OCI-LY7 (cell line): Measurements from ENCODE around the gene FANCD2OS. TPM values are rescaled to one million over a fixed set of nuclear protein-coding genes. Genes with fewer than 3 reads are reported as not detected.
"Not testable (repeated sequence)": the region's sequence is repeated elsewhere in the genome, so short reads cannot be mapped to it uniquely, and the experiment has no call there.

Experiments
- BruUV-seq: library from RNA; stranded (reverse); fragments of 400-500 nt; replicated peaks from 2 replicates; lab custom pipeline; 2021; lab: Mats Ljungman, UMichigan
- CTCF ChIA-PET: fragments of 300-600 bp; sonication (Branson Sonifier 250); formaldehyde crosslinking; loops from one replicate; lab custom pipeline; 2022; ENCODE audit warnings: antibody characterized with exemption; ENCODE audit not compliant: unreplicated experiment; lab: Charles Lee
- POLR2A ChIA-PET: fragments of 300-600 bp; sonication (Branson Sonifier 250); formaldehyde crosslinking; loops from one replicate; lab custom pipeline; 2022; ENCODE audit warnings: antibody characterized with exemption; lab: Charles Lee
- DNase-seq: peaks from one replicate; pipeline ENCODE4 v3.0.0-alpha.2; 2015; ENCODE audit warnings: low spot score
- H2AFZ ChIP-seq: fragments of 200-600 bp; sonication (generic), shearing (Covaris generic); 2 replicates; pipeline ENCODE4 v1.6.1; 2014; ENCODE audit warnings: mild to moderate bottlenecking, antibody characterized with exemption, low read length, moderate library complexity
- H3K27ac ChIP-seq: fragments of 200-600 bp; sonication (generic); 2 replicates; pipeline ENCODE4 v1.5.1; 2014; ENCODE audit warnings: mixed run types, low read depth, mild to moderate bottlenecking, moderate library complexity, low read length, inconsistent platforms; ENCODE audit not compliant: poor library complexity, severe bottlenecking
- H3K36me3 ChIP-seq: fragments of 200-600 bp; sonication (generic); 2 replicates; pipeline ENCODE4 v1.6.1; 2014; ENCODE audit warnings: mild to moderate bottlenecking, antibody characterized with exemption, low read length, moderate library complexity, mixed read lengths; ENCODE audit not compliant: insufficient read depth
- H3K4me1 ChIP-seq: fragments of 200-600 bp; sonication (generic); 2 replicates; pipeline ENCODE4 v1.5.1; 2014; ENCODE audit warnings: mild to moderate bottlenecking, low read length; ENCODE audit not compliant: insufficient read depth, poor library complexity, severe bottlenecking
- H3K4me2 ChIP-seq: fragments of 200-600 bp; sonication (generic); 2 replicates; pipeline ENCODE4 v1.6.1; 2014; ENCODE audit warnings: mild to moderate bottlenecking, low read length
- H3K4me3 ChIP-seq: fragments of 200-600 bp; sonication (generic); 2 replicates; pipeline ENCODE4 v1.5.1; 2014; ENCODE audit warnings: mild to moderate bottlenecking, low read depth, low read length; ENCODE audit not compliant: poor library complexity, severe bottlenecking
- H3K79me2 ChIP-seq: fragments of 200-600 bp; sonication (generic); 2 replicates; pipeline ENCODE4 v1.6.1; 2016; ENCODE audit warnings: low read depth, mild to moderate bottlenecking, low read length, moderate library complexity, mixed read lengths; ENCODE audit not compliant: insufficient read depth
- H3K9me2 ChIP-seq: fragments of 200-600 bp; sonication (generic); 2 replicates; pipeline ENCODE4 v1.6.1; 2016; ENCODE audit warnings: mild to moderate bottlenecking, low read length, mixed read lengths; ENCODE audit not compliant: insufficient read depth
- H3K9me3 ChIP-seq: fragments of 200-600 bp; sonication (generic); 2 replicates; pipeline ENCODE4 v1.6.1; 2014; ENCODE audit warnings: mild to moderate bottlenecking, mixed run types, low read length, mixed read lengths
- H4K20me1 ChIP-seq: fragments of 200-600 bp; sonication (generic); 2 replicates; pipeline ENCODE4 v1.6.1; 2014; ENCODE audit warnings: mild to moderate bottlenecking, antibody characterized with exemption, low read length, moderate library complexity, mixed read lengths; ENCODE audit not compliant: insufficient read depth
- CTCF ChIP-seq: fragments of 200-600 bp; sonication (generic); conservative IDR thresholded peaks from 2 replicates; pipeline ENCODE4 v1.5.1; 2014; ENCODE audit warnings: mild to moderate bottlenecking, antibody characterized with exemption, low read length, moderate library complexity, mixed read lengths
- EZH2phosphoT487 ChIP-seq: fragments of 200-600 bp; sonication (generic); IDR thresholded peaks from 2 replicates; pipeline ENCODE4 v1.6.1; 2018; ENCODE audit warnings: low read depth, borderline replicate concordance, mild to moderate bottlenecking, mixed run types, antibody characterized with exemption, low read length, moderate library complexity, mixed read lengths
- intact Hi-C: fragments of 100-400 bp; cut with micrococcal nuclease; formaldehyde crosslinking; loops from one replicate; pipeline ENCODE4 v1.10.0; 2022; ENCODE audit not compliant: unreplicated experiment
- total RNA-seq, 2 experiments: library from RNA; depleted of rRNA in 1 of 2; stranded (reverse); fragments of >200 nt in 1 of 2; shearing (Covaris generic) in 1 of 2; gene quantifications; 2 replicates each; pipeline ENCODE4 v1.2.3, GENCODE V29; 2014 to 2022

Gene FANCD2OS
- total RNA-seq, 2 experiments from 2014 or later: not detected

DNA sequence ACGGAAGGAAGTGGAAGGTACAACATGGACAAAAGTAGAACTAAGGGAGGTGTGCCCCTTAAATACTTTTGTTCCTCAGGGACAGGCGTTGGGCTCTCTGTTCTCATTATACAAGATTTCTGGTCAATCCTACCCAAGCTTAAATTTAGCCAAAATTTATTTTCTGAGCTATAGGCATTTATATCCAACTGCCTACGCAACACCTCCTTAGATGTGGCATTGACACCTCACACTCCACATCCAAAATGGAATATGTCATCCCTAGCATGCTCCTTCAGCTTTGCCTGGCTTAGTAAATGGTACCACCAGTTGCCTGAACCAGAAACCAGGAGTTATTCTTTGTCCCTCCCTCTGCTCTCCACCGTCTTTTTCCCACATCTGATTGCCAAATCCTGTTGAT, 26.2 kb downstream of the FANCD2OS start:
- no peak for TF ChIP-seq EZH2phosphoT487
- no peak for TF ChIP-seq CTCF
- Histone ChIP-seq H3K4me3 (no peak overlapping the region), H4K20me1 (no peaks in the 10 kb centered on the region), H3K36me3 (peaks cover 93% of the 10 kb centered on the region), H2AFZ (no peak overlapping the region), H3K79me2 (no peaks in the 10 kb centered on the region), H3K9me3 (no peaks in the 10 kb centered on the region), H3K4me2 (no peak overlapping the region), H3K9me2 (no peaks in the 10 kb centered on the region), H3K27ac (no peak overlapping the region), H3K4me1 (no peaks in the 10 kb centered on the region)
- BruUV-seq: no TSS peak
- no peak for DNase-seq
- POLR2A ChIA-PET: interaction anchor here (0.5 to 0.6 kb wide), 2 partner anchors 8 to 803 kb away, joined by 5 to 6 read pairs; no protein-coding TSS in a partner anchor
- intact Hi-C loops: no loop called here
- CTCF ChIA-PET: interaction anchor here (0.6 kb wide), 1 partner anchor 321 kb away, joined by 3 read pairs; no protein-coding TSS in a partner anchor

- CTCF ChIA-PET: no interaction called here
- Histone ChIP-seq H3K79me2 (no peaks in the 10 kb centered on the region), H3K4me2 (no peak overlapping the region), H3K27ac (no peak overlapping the region), H3K9me3 (no peaks in the 10 kb centered on the region), H3K9me2 (no peaks in the 10 kb centered on the region), H4K20me1 (no peaks in the 10 kb centered on the region), H3K4me3 (no peak overlapping the region), H3K4me1 (no peaks in the 10 kb centered on the region), H3K36me3 (peaks cover 76% of the 10 kb centered on the region), H2AFZ (no peak overlapping the region)
- POLR2A ChIA-PET: interaction anchor here (0.6 to 0.8 kb wide), 2 partner anchors 13 to 68 kb away, joined by 3 to 5 read pairs; no protein-coding TSS in a partner anchor
- intact Hi-C loops: no loop called here
- no TSS peak for BruUV-seq
- TF ChIP-seq CTCF (no peak), EZH2phosphoT487 (no peak)
- DNase-seq: no peak
These were observed 33.4 kb downstream of the FANCD2OS start for GRCh38 chr3:10074666-10075065.

DNA sequence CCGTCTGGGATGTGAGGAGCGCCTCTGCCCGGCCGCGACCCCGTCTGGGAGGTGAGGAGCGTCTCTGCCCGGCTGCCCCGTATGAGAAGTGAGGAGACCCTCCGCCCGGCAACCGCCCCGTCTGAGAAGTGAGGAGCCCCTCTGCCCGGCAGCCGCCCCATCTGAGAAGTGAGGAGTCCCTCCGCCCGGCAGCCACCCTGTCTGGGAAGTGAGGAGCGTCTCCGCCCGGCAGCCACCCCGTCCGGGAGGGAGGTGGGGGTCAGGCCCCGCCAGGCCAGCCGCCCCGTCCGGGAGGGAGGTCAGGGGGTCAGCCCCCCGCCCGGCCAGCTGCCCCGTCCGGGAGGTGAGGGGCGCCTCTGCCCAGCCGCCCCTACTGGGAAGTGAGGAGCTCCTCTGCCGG, 38.0 kb downstream of the FANCD2OS start:
- DNase-seq, H3K4me1 ChIP-seq, H3K9me2 ChIP-seq, intact Hi-C loops, H3K79me2 ChIP-seq, POLR2A ChIA-PET, H3K4me2 ChIP-seq, H3K4me3 ChIP-seq, BruUV-seq, H3K27ac ChIP-seq, CTCF ChIA-PET, H2AFZ ChIP-seq, H4K20me1 ChIP-seq: not testable (repeated sequence)
- H3K36me3 ChIP-seq: peaks cover 77% of the 10 kb centered on the region
- peaks cover 14% of the 10 kb centered on the region; the same call in 1 of the 2 replicates for H3K9me3 ChIP-seq
